ENCODE measurements around the gene IL1A.

The IL1A gene

GRCh38 chr2:112724591-112725525, 59.4 kb downstream of the IL1A start:
- no peak for DNase-seq

- DNase-seq, result no peak
Observed at GRCh38 chr2:112723995-112724394, 60.3 kb downstream of the IL1A start.
